IPS-15b (cell line): ENCODE results near the gene PLCH1.

ENCODE experiments used
- H3K27me3 ChIP-seq: one replicate; pipeline ENCODE4 v1.6.1; 2013; ENCODE audit warnings: low read length; ENCODE audit not compliant: control insufficient read depth, insufficient read depth
- H3K36me3 ChIP-seq: one replicate; pipeline ENCODE4 v1.6.1; 2013; ENCODE audit warnings: low read length; ENCODE audit not compliant: control insufficient read depth, insufficient read depth
- H3K4me1 ChIP-seq: one replicate; pipeline ENCODE4 v1.6.1; 2013; ENCODE audit warnings: mild to moderate bottlenecking, low read length; ENCODE audit not compliant: control insufficient read depth, insufficient read depth
- H3K4me3 ChIP-seq: one replicate; pipeline ENCODE4 v1.5.1; 2013; ENCODE audit warnings: low read depth, low read length
- H3K9ac ChIP-seq: one replicate; pipeline ENCODE4 v1.6.1; 2013; ENCODE audit warnings: low read depth, mild to moderate bottlenecking, low read length
- H3K9me3 ChIP-seq: one replicate; pipeline ENCODE4 v1.6.1; 2013; ENCODE audit warnings: mild to moderate bottlenecking, low read length; ENCODE audit not compliant: control insufficient read depth, insufficient read depth

PLCH1 gene

GRCh38 chr3:155611456-155611855 is 133.4 kb downstream of the PLCH1 start:
- no peaks in the 10 kb centered on the region for H3K27me3 ChIP-seq
- no peaks in the 10 kb centered on the region for H3K36me3 ChIP-seq
- H3K9me3 ChIP-seq: peaks cover 12% of the 10 kb centered on the region
- no peak overlapping the region for H3K4me3 ChIP-seq
- no peak overlapping the region for H3K9ac ChIP-seq
- peaks cover 2% of the 10 kb centered on the region for H3K4me1 ChIP-seq

DNA sequence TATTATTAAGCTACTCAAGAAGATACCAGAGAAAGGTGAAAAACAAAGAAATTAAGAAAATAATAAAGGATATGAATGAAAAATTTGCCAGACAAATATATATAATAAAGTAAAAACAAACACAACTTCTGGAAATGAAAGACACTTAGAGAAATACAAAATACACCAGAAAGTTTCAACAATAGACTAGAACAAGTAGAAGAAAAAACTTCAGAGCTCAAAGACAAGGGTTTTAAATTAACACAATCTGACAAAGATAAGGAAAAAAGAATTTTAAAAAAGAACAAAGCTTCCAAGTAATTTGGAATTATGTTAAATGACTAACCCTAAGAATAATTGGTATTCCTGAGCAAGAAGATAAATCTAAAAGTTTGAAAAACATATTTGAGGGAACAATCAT is 135.3 kb downstream of the PLCH1 start:
- Histone ChIP-seq H3K36me3 (no peaks in the 10 kb centered on the region), H3K9ac (no peak overlapping the region), H3K9me3 (no peaks in the 10 kb centered on the region), H3K4me3 (no peak overlapping the region), H3K27me3 (no peaks in the 10 kb centered on the region), H3K4me1 (peaks cover 2% of the 10 kb centered on the region)

GRCh38 chr3:155608228-155608920 is 136.5 kb downstream of the PLCH1 start:
- Histone ChIP-seq H3K36me3 (no peaks in the 10 kb centered on the region), H3K9ac (no peak overlapping the region), H3K9me3 (no peaks in the 10 kb centered on the region), H3K4me3 (no peak overlapping the region), H3K4me1 (peaks cover 2% of the 10 kb centered on the region), H3K27me3 (no peaks in the 10 kb centered on the region)

- peaks cover 2% of the 10 kb centered on the region for H3K4me1 ChIP-seq
- no peaks in the 10 kb centered on the region for H3K36me3 ChIP-seq
- H3K9me3 ChIP-seq: no peaks in the 10 kb centered on the region
- no peak overlapping the region for H3K4me3 ChIP-seq
- H3K27me3 ChIP-seq: no peaks in the 10 kb centered on the region
- no peak overlapping the region for H3K9ac ChIP-seq
Measured at GRCh38 chr3:155607761-155608160, 137.1 kb downstream of the PLCH1 start.

DNA sequence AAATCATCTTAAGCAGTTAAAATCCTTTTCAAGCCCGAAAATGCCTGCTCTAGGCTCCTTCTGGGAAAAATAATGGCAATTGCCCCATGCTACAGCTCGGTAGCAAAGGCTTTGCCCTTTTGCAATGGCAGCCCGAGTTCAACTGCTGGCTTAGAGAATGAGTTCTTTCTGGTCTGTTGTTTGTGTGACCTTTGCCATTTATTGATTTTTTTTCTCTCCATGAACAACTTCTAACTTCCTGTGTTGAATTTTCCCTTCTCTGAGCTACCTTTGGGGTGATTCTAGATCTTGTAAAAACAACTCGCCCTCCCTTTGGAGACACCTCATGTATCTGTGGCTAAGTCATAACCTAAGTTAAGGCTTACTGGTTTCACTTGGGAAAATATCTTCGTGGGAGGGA is 139.3 kb downstream of the PLCH1 start:
- no peaks in the 10 kb centered on the region for H3K36me3 ChIP-seq
- H3K27me3 ChIP-seq: no peaks in the 10 kb centered on the region
- no peak overlapping the region for H3K4me3 ChIP-seq
- peaks cover 2% of the 10 kb centered on the region for H3K4me1 ChIP-seq
- no peak overlapping the region for H3K9ac ChIP-seq
- no peaks in the 10 kb centered on the region for H3K9me3 ChIP-seq

GRCh38 chr3:155604967-155605366 is 139.9 kb downstream of the PLCH1 start:
- Histone ChIP-seq H3K27me3 (no peaks in the 10 kb centered on the region), H3K4me3 (no peak overlapping the region), H3K9ac (no peak overlapping the region), H3K9me3 (no peaks in the 10 kb centered on the region), H3K4me1 (peaks cover 2% of the 10 kb centered on the region), H3K36me3 (no peaks in the 10 kb centered on the region)

- Histone ChIP-seq H3K36me3 (no peaks in the 10 kb centered on the region), H3K4me3 (no peak overlapping the region), H3K4me1 (peaks cover 2% of the 10 kb centered on the region), H3K9ac (no peak overlapping the region), H3K9me3 (no peaks in the 10 kb centered on the region), H3K27me3 (no peaks in the 10 kb centered on the region)
Measured at GRCh38 chr3:155604126-155604525, 140.7 kb downstream of the PLCH1 start.

DNA sequence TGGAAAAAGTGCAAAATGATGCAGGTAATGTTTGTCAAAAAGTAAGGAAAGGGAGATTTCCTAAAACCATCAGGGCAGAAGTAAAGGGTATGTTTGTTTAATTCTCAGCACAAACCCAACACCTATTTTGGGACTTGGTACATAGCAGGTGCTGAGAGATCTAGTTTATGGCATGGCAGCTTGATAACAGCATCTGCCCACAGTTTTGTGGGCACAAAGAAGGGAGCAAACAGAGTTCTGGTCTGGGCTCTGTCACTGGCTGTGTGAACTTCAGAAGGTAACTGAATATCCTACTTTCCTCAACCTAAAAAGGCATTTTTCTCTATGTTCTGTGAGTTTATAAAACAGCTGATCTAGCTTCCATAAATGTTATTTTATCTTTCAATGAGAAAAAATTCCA is 141.6 kb downstream of the PLCH1 start:
- H3K9ac ChIP-seq: no peak overlapping the region
- peaks cover under 1% of the 10 kb centered on the region for H3K4me1 ChIP-seq
- no peak overlapping the region for H3K4me3 ChIP-seq

DNA sequence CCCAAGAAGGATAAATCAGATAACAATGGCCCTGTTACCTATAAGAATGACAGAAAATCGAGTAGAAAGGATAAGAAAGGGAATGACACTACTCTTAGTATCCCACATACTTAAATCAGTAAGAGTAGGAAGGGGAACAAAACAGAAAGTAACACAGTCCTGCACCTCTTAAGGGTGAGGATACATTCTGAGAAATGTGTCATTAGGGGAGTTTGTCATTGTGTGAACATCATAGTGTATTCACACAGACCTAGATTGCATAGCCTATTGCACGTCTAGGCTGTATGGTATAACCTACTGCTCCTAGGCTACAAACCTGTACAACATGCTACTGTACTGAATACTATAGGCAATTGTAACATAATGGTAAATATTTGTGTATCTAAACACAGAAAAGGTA is 142.6 kb downstream of the PLCH1 start:
- Histone ChIP-seq H3K27me3 (no peaks in the 10 kb centered on the region), H3K36me3 (no peaks in the 10 kb centered on the region), H3K9ac (no peak overlapping the region), H3K9me3 (no peaks in the 10 kb centered on the region), H3K4me3 (no peak overlapping the region), H3K4me1 (no peaks in the 10 kb centered on the region)

More for the DNA sequence above, 141.6 kb downstream of the PLCH1 start:
- Histone ChIP-seq H3K9me3 (no peaks in the 10 kb centered on the region), H3K36me3 (no peaks in the 10 kb centered on the region), H3K27me3 (no peaks in the 10 kb centered on the region)

GRCh38 chr3:155598671-155599070 is 146.2 kb downstream of the PLCH1 start:
- H3K36me3 ChIP-seq: no peaks in the 10 kb centered on the region
- no peaks in the 10 kb centered on the region for H3K27me3 ChIP-seq
- no peaks in the 10 kb centered on the region for H3K4me1 ChIP-seq
- H3K4me3 ChIP-seq: no peak overlapping the region
- no peaks in the 10 kb centered on the region for H3K9me3 ChIP-seq
- no peak overlapping the region for H3K9ac ChIP-seq

DNA sequence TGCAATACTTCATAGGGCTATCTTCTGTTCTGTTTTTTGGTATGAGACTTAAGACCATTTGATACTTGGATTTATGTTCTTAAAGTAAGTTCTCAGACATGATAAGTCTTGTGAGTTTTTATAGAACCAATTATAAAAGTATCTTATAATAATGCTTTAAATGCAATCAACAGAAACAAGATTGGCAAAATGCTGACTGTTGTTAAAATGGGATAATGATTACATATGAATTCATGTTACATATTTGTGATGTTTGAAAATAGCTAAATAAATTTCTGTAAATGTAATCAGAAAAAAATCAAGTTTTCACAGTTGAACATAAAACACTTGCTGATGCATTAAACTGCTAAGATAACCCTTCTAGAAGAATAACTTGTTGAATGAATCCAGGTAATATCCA is 148.3 kb downstream of the PLCH1 start:
- H3K9me3 ChIP-seq: no peaks in the 10 kb centered on the region
- H3K4me3 ChIP-seq: no peak overlapping the region

DNA sequence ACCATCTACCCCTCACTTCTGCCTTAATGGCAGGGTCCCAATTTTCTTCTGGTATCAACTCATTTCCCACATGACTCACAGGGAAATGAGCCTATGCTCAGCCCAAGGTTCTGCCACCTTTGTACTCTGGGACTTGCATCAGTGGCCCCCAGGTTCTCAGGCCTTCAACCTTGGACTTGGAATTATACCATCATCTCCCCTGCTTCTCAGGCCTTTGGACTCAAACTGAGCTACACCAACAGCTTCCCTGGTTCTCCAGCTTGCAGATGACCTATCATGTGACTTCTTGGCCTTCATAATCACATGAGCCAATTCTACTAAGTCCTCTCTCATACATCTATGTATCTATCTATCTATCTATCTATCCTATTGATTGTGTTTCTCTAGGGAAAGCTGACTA is 149.5 kb downstream of the PLCH1 start:
- Histone ChIP-seq H3K9me3 (no peaks in the 10 kb centered on the region), H3K4me1 (no peaks in the 10 kb centered on the region), H3K4me3 (no peak overlapping the region), H3K36me3 (no peaks in the 10 kb centered on the region), H3K27me3 (no peaks in the 10 kb centered on the region), H3K9ac (no peak overlapping the region)

More for the DNA sequence above, 148.3 kb downstream of the PLCH1 start:
- Histone ChIP-seq H3K36me3 (no peaks in the 10 kb centered on the region), H3K27me3 (no peaks in the 10 kb centered on the region), H3K4me1 (no peaks in the 10 kb centered on the region), H3K9ac (no peak overlapping the region)
